Posterior vena cava (tissue), 2 donors: ENCODE data around the gene PAOX. TPM values are rescaled to one million over a fixed set of nuclear protein-coding genes. Genes with fewer than 3 reads are reported as not detected.

Source experiments
- DNase-seq: peaks from one replicate; pipeline ENCODE4 v3.0.0-alpha.2; 2020; ENCODE audit warnings: low spot score
- intact Hi-C, 2 donors: fragments of 100-400 bp; cut with DNase I; formaldehyde crosslinking; loops; one replicate each; pipeline versions ENCODE4 v1.14.1 to v1.14.2; 2022 to 2023
- long read RNA-seq, 2 donors: library from polyadenylated mRNA; unstranded; transcript quantifications; one replicate each; pipeline ENCODE4 v2.0.0, GENCODE V29; 2020 to 2021
- total RNA-seq, 2 donors: library from RNA; stranded (reverse); fragmentation: NEBNext Ultra II Directional; extraction: Animal tissue kit (Norgen Biotek cat#: 25700); gene quantifications; one replicate each; pipeline ENCODE4 v1.2.1, GENCODE V29; 2021
- donor health status: DM: yes; HTN: yes; CAD: no.
- donor health status: DM: yes; HTN: yes; CAD: no.

Gene PAOX
- 1 to 10 TPM; 2.8 to 3.5 TPM for total RNA-seq
- long read RNA-seq, donor 1, partial matches to known transcripts: 0 of 2 reads
- long read RNA-seq, donor 1, other reads (novel, unspliced or antisense): 0 of 2 reads
- long read RNA-seq, donor 2, partial matches to known transcripts: 1 of 3 reads
- long read RNA-seq, donor 2, other reads (novel, unspliced or antisense): 2 of 3 reads

GRCh38 chr10:133379152-133379800, at the start of gene PAOX:
Gene PAOX, plus strand, starts transcription at chr10:133379262. Its CDS starts 55 bp downstream, at chr10:133379317.
- intact Hi-C loops: no loop called here
- peak; percentile 90 for DNase-seq

GRCh38 chr10:133329491-133330202, 49.4 kb upstream of the PAOX start:
- DNase-seq: peak; percentile 95
- intact Hi-C loops: no loop called here

- intact Hi-C loops: no loop called here
These were observed 45.9 kb upstream of the PAOX start for GRCh38 chr10:133332936-133333699.

GRCh38 chr10:133334503-133335245, 44.4 kb upstream of the PAOX start:
- DNase-seq: peak; percentile 84
- intact Hi-C loops: no loop called here

More at GRCh38 chr10:133332936-133333699, 45.9 kb upstream of the PAOX start:
- peak; percentile 74 for DNase-seq

GRCh38 chr10:133335246-133336117, 43.6 kb upstream of the PAOX start:
- intact Hi-C loops: no loop called here
- DNase-seq: peak; percentile 91

GRCh38 chr10:133336118-133336576, 42.9 kb upstream of the PAOX start:
- peak; percentile 78 for DNase-seq
- intact Hi-C loops: no loop called here

- intact Hi-C loops: no loop called here
- DNase-seq: peak; percentile 85
These were observed 42.3 kb upstream of the PAOX start, which contains the start of gene CALY for GRCh38 chr10:133336577-133337369. Gene CALY, minus strand, starts transcription at chr10:133336896. Its CDS starts 7,907 bp downstream, at chr10:133328989.

GRCh38 chr10:133337370-133337725, 41.7 kb upstream of the PAOX start:
- intact Hi-C loops: no loop called here
- DNase-seq: no peak

GRCh38 chr10:133338080-133339071, 40.7 kb upstream of the PAOX start:
- DNase-seq: no peak
- intact Hi-C loops: no loop called here

GRCh38 chr10:133339708-133340380, 39.2 kb upstream of the PAOX start:
- DNase-seq: no peak
- intact Hi-C loops: no loop called here

- intact Hi-C loops: no loop called here
These were observed 37.1 kb upstream of the PAOX start for GRCh38 chr10:133341983-133342382.

GRCh38 chr10:133342942-133343341, 36.1 kb upstream of the PAOX start:
- intact Hi-C loops: no loop called here
- DNase-seq: peak; percentile 73

More at GRCh38 chr10:133341983-133342382, 37.1 kb upstream of the PAOX start:
- DNase-seq: no peak

GRCh38 chr10:133343558-133343957, 35.5 kb upstream of the PAOX start:
- intact Hi-C loops: no loop called here
- no peak for DNase-seq

- intact Hi-C loops: no loop called here
- DNase-seq: no peak
These were observed 34.8 kb upstream of the PAOX start for GRCh38 chr10:133344236-133344635.

- intact Hi-C loops: no loop called here
- peak; percentile 60 for DNase-seq
These were observed 32.6 kb upstream of the PAOX start for GRCh38 chr10:133346413-133346812.
